Keratinocyte (primary cell): Measurements from ENCODE around the gene CACNA2D2. TPM values are rescaled to one million over a fixed set of nuclear protein-coding genes. Genes with fewer than 3 reads are reported as not detected.

ENCODE experiments used
- DNase-seq: peaks from one replicate; pipeline ENCODE4 v3.0.0-alpha.2; 2011; ENCODE audit warnings: low read depth, missing footprints, low spot score
- FAIRE-seq: peaks from 2 replicates; lab custom pipeline; 2011; peaks lifted over from hg19 to GRCh38; lab: Jason Lieb, UNC
- H2AFZ ChIP-seq: 2 replicates; pipeline ENCODE4 v1.6.0; 2012; ENCODE audit warnings: low read length, control low read depth, inconsistent platforms; ENCODE audit not compliant: control insufficient read depth
- H3K27ac ChIP-seq: 2 replicates; pipeline ENCODE4 v1.5.1; 2011; ENCODE audit warnings: low read length; ENCODE audit not compliant: control insufficient read depth, insufficient read depth
- H3K27me3 ChIP-seq: 3 replicates; pipeline ENCODE4 v1.6.0; 2011; ENCODE audit warnings: low read length; ENCODE audit not compliant: control insufficient read depth, insufficient read depth; ENCODE audit errors: extremely low read depth
- H3K36me3 ChIP-seq, 2 experiments: 2 replicates in 1 of 2; 3 replicates in 1 of 2; pipeline ENCODE4 v1.5.1; 2011; ENCODE audit warnings: low read length in 2 of 2, mild to moderate bottlenecking in 1 of 2; ENCODE audit not compliant: control insufficient read depth in 2 of 2, insufficient read depth in 2 of 2; ENCODE audit errors: extremely low read depth in 1 of 2
- H3K4me1 ChIP-seq: 3 replicates; pipeline ENCODE4 v1.5.1; 2011; ENCODE audit warnings: low read length; ENCODE audit not compliant: control insufficient read depth, insufficient read depth; ENCODE audit errors: extremely low read depth
- H3K4me2 ChIP-seq: 3 replicates; pipeline ENCODE4 v1.6.0; 2011; ENCODE audit warnings: low read depth, low read length; ENCODE audit not compliant: control insufficient read depth, insufficient read depth; ENCODE audit errors: extremely low read depth
- H3K4me3 ChIP-seq, 3 experiments: fragments of 200-600 bp in 1 of 3; sonication (generic) in 1 of 3; 2 replicates in 2 of 3; 3 replicates in 1 of 3; pipeline ENCODE4 v1.5.1; 2011 to 2016; ENCODE audit warnings: low read length in 3 of 3, mild to moderate bottlenecking in 3 of 3, control low read depth in 2 of 3, inconsistent platforms in 1 of 3, low read depth in 1 of 3, mixed read lengths in 1 of 3, mixed run types in 1 of 3, moderate library complexity in 1 of 3; ENCODE audit not compliant: control insufficient read depth in 2 of 3, insufficient read depth in 2 of 3; ENCODE audit errors: extremely low read depth in 1 of 3
- H3K79me2 ChIP-seq: 2 replicates; pipeline ENCODE4 v1.6.0; 2012; ENCODE audit warnings: low read length; ENCODE audit not compliant: control insufficient read depth, insufficient read depth
- H3K9ac ChIP-seq: 3 replicates; pipeline ENCODE4 v1.6.0; 2011; ENCODE audit warnings: low read length; ENCODE audit not compliant: control insufficient read depth, insufficient read depth; ENCODE audit errors: extremely low read depth
- H3K9me1 ChIP-seq: 3 replicates; pipeline ENCODE4 v1.6.0; 2011; ENCODE audit warnings: low read length; ENCODE audit not compliant: control insufficient read depth, insufficient read depth; ENCODE audit errors: extremely low read depth
- H3K9me3 ChIP-seq: 2 replicates; pipeline ENCODE4 v1.5.1; 2012; ENCODE audit warnings: low read depth, low read length; ENCODE audit not compliant: control insufficient read depth
- H4K20me1 ChIP-seq: 3 replicates; pipeline ENCODE4 v1.6.0; 2011; ENCODE audit warnings: low read length; ENCODE audit not compliant: control insufficient read depth, insufficient read depth; ENCODE audit errors: extremely low read depth
- CTCF ChIP-seq, 3 experiments: IDR thresholded peaks in 1 of 3; conservative IDR thresholded peaks in 1 of 3; optimal IDR thresholded peaks in 1 of 3; 2 replicates in 2 of 3; 3 replicates in 1 of 3; pipeline versions ENCODE3 to v1.5.1; 2011; ENCODE audit warnings: low read length in 3 of 3, mild to moderate bottlenecking in 3 of 3, moderate library complexity in 2 of 3, control low read depth in 1 of 3, inconsistent platforms in 1 of 3; ENCODE audit not compliant: insufficient read depth in 2 of 3; ENCODE audit errors: extremely low read depth in 1 of 3
- EZH2 ChIP-seq: IDR thresholded peaks from one replicate; pipeline ENCODE4 v1.6.1; 2012; ENCODE audit warnings: inconsistent platforms, mild to moderate bottlenecking, low read length, moderate library complexity
- dilution Hi-C: fragments of 300-500 bp; cut with MboI; formaldehyde crosslinking; loops from one replicate; pipeline ENCODE4 v1.7.0; 2020; ENCODE audit warnings: low sequenced_read_pairs; ENCODE audit not compliant: extremely low pct_ligation_motif_present
- polyA plus RNA-seq, 5 experiments: library from polyadenylated mRNA; depleted of rRNA in 3 of 5; stranded (reverse) in 3 of 5; stranded (forward) in 1 of 5; unstranded in 1 of 5; fragments of >200 nt; gene quantifications; 1 replicate in 1 of 5; 2 replicates in 3 of 5; 3 replicates in 1 of 5; pipeline versions ENCODE4 v1.2.1 to v1.2.3, GENCODE V29; 2011 to 2012; ENCODE audit warnings: missing spikeins in 2 of 5, low read depth in 1 of 5, low replicate concordance in 1 of 5

Gene CACNA2D2
- polyA plus RNA-seq, 1 donor (not counting 4 experiments of a cell fraction or from before 2014, with no cell fraction given): 0.04 TPM

GRCh38 chr3:50412231-50412754 lies 91.1 kb downstream of the CACNA2D2 start:
- H4K20me1 ChIP-seq: no peaks in the 10 kb centered on the region
- no peak overlapping the region for H3K27ac ChIP-seq
- dilution Hi-C loops: no loop called here
- FAIRE-seq (no peak), DNase-seq (no peak)
- H3K4me1 ChIP-seq: no peaks in the 10 kb centered on the region
- H3K27me3 ChIP-seq: peaks cover 14% of the 10 kb centered on the region
- no peak overlapping the region for H2AFZ ChIP-seq
- H3K9me3 ChIP-seq: no peaks in the 10 kb centered on the region
- H3K9me1 ChIP-seq: no peaks in the 10 kb centered on the region
- no peak overlapping the region for H3K9ac ChIP-seq
- no peak overlapping the region for H3K4me3 ChIP-seq
- H3K36me3 ChIP-seq: no peaks in the 10 kb centered on the region
- no peaks in the 10 kb centered on the region for H3K79me2 ChIP-seq
- TF ChIP-seq CTCF (optimal IDR thresholded peaks at IDR 0.05 in 1 of 3, IDR thresholded peaks at IDR 0.05 in 1 of 3, conservative IDR thresholded peaks at IDR 0.05 in 1 of 3; ENCODE audit: extremely low read depth in 1 of 3, insufficient read depth in 2 of 3, low read length in 3 of 3): no peak
- TF ChIP-seq EZH2: no peak
- H3K4me2 ChIP-seq: no peak overlapping the region

GRCh38 chr3:50411229-50411628 lies 92.2 kb downstream of the CACNA2D2 start:
- no peak overlapping the region for H3K27ac ChIP-seq
- H4K20me1 ChIP-seq: no peaks in the 10 kb centered on the region
- H2AFZ ChIP-seq: no peak overlapping the region
- DNase-seq (no peak), FAIRE-seq (no peak)
- no peak overlapping the region for H3K4me3 ChIP-seq
- dilution Hi-C loops: no loop called here
- peaks cover 14% of the 10 kb centered on the region for H3K27me3 ChIP-seq
- H3K79me2 ChIP-seq: no peaks in the 10 kb centered on the region
- no peaks in the 10 kb centered on the region for H3K9me3 ChIP-seq
- H3K36me3 ChIP-seq: no peaks in the 10 kb centered on the region
- TF ChIP-seq EZH2 (no peak), CTCF (optimal IDR thresholded peaks at IDR 0.05 in 1 of 3, IDR thresholded peaks at IDR 0.05 in 1 of 3, conservative IDR thresholded peaks at IDR 0.05 in 1 of 3; ENCODE audit: extremely low read depth in 1 of 3, insufficient read depth in 2 of 3, low read length in 3 of 3) (no peak)
- no peaks in the 10 kb centered on the region for H3K4me1 ChIP-seq
- H3K9me1 ChIP-seq: no peaks in the 10 kb centered on the region
- no peak overlapping the region for H3K4me2 ChIP-seq
- H3K9ac ChIP-seq: no peak overlapping the region
